ENCODE results near the gene SGMS1. TPM values are rescaled to one million over a fixed set of nuclear protein-coding genes. Genes with fewer than 3 reads are reported as not detected.

SGMS1 gene
- total RNA-seq, 1 experiment from 2014 or later: 20.4 TPM

DNA sequence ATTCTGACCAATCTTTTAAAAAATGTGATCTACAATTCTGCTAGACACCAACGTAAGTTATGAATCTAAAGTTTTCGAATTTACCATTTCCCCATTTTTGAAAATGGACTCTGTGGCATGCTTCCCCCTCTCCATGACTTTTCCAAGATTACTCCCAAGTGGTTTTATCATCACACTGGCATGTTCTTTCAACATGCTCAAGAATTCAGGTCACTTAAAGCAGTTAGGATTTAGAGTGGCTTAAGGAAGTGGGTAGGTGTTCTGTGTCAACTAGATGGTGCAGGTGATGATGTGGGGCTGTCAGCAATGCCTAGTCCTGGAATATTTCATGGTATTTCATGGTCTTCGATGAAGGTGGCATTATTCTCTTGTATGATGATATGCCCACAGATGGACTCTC, 208.5 kb downstream of the SGMS1 start:
- no peak overlapping the region for H3K4me3 Mint-ChIP-seq
- no peak overlapping the region for H2AK5ac ChIP-seq (ENCODE audit: insufficient read length, low read length)
- H3K4ac ChIP-seq (ENCODE audit: low read depth, low read length): no peak overlapping the region
- H4K20me1 ChIP-seq (ENCODE audit: control insufficient read depth, insufficient read depth, insufficient read length): no peaks in the 10 kb centered on the region
- no peak overlapping the region for H3K23ac ChIP-seq (ENCODE audit: insufficient read length, low read depth, low read length)
- H3K27ac ChIP-seq (ENCODE audit: insufficient read length, low read depth, low read length): no peak overlapping the region
- H2BK15ac ChIP-seq (ENCODE audit: low read depth, low read length): no peak overlapping the region
- no peak overlapping the region for H4K5ac ChIP-seq (ENCODE audit: insufficient read length, low read depth, low read length)
- H3K79me1 ChIP-seq (ENCODE audit: insufficient read depth, low read depth, low read length, poor library complexity, severe bottlenecking): peaks cover 4% of the 10 kb centered on the region
- H3K14ac ChIP-seq (ENCODE audit: insufficient read depth, low read length): no peak overlapping the region
- H2BK120ac ChIP-seq (ENCODE audit: low read depth, low read length, poor library complexity, severe bottlenecking): no peak overlapping the region
- H4K91ac ChIP-seq (ENCODE audit: insufficient read length, low read depth, low read length): no peak overlapping the region
- no peak overlapping the region for H2BK12ac ChIP-seq (ENCODE audit: insufficient read length, low read depth, low read length)
- peaks cover 3% of the 10 kb centered on the region; the same call in 1 of the 2 replicates for H3K27me3 Mint-ChIP-seq (ENCODE audit: low read depth)
- no peak overlapping the region for H3K18ac ChIP-seq (ENCODE audit: insufficient read length, low read depth, low read length)
- no peak overlapping the region for H4K8ac ChIP-seq (replicated peaks; ENCODE audit: insufficient read length, low read depth, low read length)
- H2AFZ ChIP-seq (ENCODE audit: low read length): no peak overlapping the region
- no peak for DNase-seq
- no peak overlapping the region for H2BK20ac ChIP-seq (ENCODE audit: low read depth, low read length, poor library complexity, severe bottlenecking)
- peaks cover 6% of the 10 kb centered on the region; the same call in 1 of the 2 replicates for H3K4me1 ChIP-seq (ENCODE audit: insufficient read depth, low read length)
- H2BK5ac ChIP-seq (ENCODE audit: insufficient read length, low read length): no peak overlapping the region
- no peak overlapping the region for H3K4me2 ChIP-seq (ENCODE audit: insufficient read depth, insufficient read length, low read length)
- H3K9me3 ChIP-seq (ENCODE audit: control insufficient read depth, low read depth, low read length): no peaks in the 10 kb centered on the region
- no peak overlapping the region for H3T11ph ChIP-seq (ENCODE audit: low read length)
- no peaks in the 10 kb centered on the region; the same call in 1 of the 2 replicates for H3K79me2 ChIP-seq (ENCODE audit: insufficient read depth, low read length)
- no peak overlapping the region for H3K9ac ChIP-seq (ENCODE audit: extremely low read depth, insufficient read length, low read length)
- H3K4me1 Mint-ChIP-seq: peaks cover 18 to 38% of the 10 kb centered on the region in 2 experiments
- TF ChIP-seq, protein P1, sequence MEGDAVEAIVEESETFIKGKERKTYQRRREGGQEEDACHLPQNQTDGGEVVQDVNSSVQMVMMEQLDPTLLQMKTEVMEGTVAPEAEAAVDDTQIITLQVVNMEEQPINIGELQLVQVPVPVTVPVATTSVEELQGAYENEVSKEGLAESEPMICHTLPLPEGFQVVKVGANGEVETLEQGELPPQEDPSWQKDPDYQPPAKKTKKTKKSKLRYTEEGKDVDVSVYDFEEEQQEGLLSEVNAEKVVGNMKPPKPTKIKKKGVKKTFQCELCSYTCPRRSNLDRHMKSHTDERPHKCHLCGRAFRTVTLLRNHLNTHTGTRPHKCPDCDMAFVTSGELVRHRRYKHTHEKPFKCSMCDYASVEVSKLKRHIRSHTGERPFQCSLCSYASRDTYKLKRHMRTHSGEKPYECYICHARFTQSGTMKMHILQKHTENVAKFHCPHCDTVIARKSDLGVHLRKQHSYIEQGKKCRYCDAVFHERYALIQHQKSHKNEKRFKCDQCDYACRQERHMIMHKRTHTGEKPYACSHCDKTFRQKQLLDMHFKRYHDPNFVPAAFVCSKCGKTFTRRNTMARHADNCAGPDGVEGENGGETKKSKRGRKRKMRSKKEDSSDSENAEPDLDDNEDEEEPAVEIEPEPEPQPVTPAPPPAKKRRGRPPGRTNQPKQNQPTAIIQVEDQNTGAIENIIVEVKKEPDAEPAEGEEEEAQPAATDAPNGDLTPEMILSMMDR (conservative IDR thresholded peaks at IDR 0.05): no peak
- H3K23me2 ChIP-seq (ENCODE audit: insufficient read length, low read depth, low read length, poor library complexity, severe bottlenecking): peaks cover 11% of the 10 kb centered on the region
- no peak overlapping the region for H3K27ac Mint-ChIP-seq
- H3K56ac ChIP-seq (ENCODE audit: insufficient read length, low read depth, low read length): no peak overlapping the region
- no peaks in the 10 kb centered on the region; the same call in 1 of the 2 replicates for H3K27me3 ChIP-seq (ENCODE audit: insufficient read depth, low read length)
- H3K36me3 Mint-ChIP-seq (ENCODE audit: insufficient read depth in 1 of 3, low read depth in 3 of 3): no peaks in the 10 kb centered on the region
- H3K9me3 Mint-ChIP-seq: no peaks in the 10 kb centered on the region
- no CpG with 5 or more reads among the region's 3 CpGs for WGBS (ENCODE audit: extremely low coverage, insufficient read length, low lambda C conversion rate)
